NCI-H2227 treated with DMSO at 0.1 percent for 48 hours (cell line): ENCODE results near the gene TOLLIP.

Source experiments
- DNase-seq: peaks from one replicate; lab custom pipeline; 2025; lab: John Stamatoyannopoulos, UW

Gene TOLLIP

GRCh38 chr11:1231396-1232020 is 77.9 kb downstream of the TOLLIP start:
- no peak for DNase-seq

- DNase-seq = no peak
These were observed 78.7 kb downstream of the TOLLIP start for GRCh38 chr11:1230456-1231395.

DNA sequence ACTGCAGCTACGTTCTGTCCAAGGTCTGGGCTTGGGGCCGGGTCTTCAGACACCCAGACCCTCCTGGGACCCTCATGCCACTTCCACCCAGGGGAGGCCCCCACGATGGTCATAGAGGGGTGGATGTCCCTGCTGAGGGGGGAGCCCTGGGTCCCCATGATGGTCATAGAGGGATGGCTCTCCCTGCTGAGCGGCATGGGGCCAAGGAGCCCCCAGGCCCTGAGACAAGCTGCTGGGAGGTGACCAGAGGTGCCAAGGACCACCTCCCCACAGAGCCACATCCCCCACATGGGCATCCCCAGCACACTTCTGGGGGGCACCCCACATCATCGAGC is 79.3 kb downstream of the TOLLIP start:
- no peak for DNase-seq

DNA sequence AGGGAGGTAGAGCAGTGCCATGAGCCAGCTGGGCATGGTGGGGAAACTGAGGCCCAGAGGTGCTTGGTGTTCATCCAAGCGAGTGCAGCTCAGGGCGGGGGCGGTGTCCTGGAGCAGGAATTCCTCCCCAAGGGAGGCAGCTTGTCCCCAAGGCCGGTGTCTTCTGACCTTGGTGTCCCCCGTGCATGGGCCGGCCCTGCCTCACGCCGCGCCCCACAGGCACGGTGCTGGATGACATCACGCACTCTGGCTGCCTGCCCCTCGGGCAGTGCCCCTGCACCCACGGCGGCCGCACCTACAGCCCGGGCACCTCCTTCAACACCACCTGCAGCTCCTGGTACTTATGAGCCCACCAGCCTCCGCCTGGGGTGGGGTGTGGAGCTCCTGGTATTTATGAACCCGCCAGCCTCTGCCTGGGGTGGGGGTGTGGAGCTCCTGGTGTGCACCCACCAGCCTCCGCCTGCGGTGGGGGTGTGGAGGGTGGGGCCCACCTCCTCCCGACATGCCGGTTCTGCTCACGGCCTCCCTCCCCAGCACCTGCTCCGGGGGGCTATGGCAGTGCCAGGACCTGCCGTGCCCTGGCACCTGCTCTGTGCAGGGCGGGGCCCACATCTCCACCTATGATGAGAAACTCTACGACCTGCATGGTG is 79.8 kb downstream of the TOLLIP start:
- no peak for DNase-seq

DNA sequence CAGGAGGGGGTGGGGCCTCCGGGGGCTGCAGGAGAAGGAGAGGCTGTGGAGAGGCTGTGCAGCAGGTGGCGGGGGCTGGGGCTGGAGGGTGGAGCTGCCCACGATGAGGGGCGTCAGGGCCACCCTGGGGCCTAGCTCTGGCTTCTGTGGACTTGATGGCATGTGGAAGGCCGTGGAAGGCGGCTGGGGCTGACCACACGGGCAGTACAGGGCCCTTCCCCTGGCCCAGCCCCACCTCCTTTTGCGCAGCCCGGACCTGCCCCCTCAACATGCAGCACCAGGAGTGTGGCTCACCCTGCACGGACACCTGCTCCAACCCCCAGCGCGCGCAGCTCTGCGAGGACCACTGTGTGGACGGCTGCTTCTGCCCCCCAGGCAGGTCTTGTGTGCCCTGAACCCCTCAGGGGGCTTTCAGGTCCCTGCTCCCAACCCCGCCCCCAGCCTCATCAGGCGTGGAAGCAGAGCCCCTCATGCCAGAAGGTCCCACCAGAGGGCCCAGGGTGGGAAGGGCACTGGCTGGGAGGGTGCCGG is 80.4 kb downstream of the TOLLIP start:
- DNase-seq = no peak

- no peak for DNase-seq
These were observed 81.2 kb downstream of the TOLLIP start for GRCh38 chr11:1228101-1228821.

- no peak for DNase-seq
These were observed 81.8 kb downstream of the TOLLIP start for GRCh38 chr11:1227551-1228100.

GRCh38 chr11:1226986-1227550 is 82.4 kb downstream of the TOLLIP start:
- no peak for DNase-seq

DNA sequence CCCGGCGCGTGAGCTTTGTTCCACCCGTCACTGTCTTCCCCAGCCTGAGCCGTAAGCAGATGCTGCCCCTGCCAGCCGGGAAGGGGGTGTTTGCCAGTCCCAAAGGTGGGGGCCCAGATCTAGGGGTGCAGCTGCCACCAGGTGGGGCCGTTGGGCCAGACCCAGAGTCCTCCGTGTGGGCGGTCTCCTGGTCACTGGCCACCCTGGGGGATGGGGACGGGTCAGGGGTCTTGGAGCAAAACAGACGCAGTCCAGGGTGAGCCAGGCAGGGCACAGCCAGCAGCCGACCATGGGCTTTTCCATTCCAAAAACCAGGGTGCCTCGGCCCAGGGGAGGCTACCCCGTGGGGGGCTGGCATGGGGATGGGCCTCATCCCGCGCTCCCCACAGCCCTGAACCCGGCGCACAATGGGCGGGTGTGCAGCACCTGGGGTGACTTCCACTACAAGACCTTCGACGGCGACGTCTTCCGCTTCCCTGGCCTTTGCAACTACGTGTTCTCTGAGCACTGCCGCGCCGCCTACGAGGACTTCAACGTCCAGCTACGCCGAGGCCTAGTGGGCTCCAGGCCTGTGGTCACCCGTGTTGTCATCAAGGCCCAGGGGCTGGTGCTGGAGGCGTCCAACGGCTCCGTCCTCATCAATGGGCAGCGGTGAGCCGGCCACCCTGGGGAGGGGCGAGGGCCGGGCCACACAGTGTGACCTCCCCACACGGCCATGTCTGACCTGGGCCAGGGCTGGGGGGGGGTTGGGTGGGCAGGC is 83.0 kb downstream of the TOLLIP start:
- DNase-seq = no peak

- no peak for DNase-seq
These were observed 83.8 kb downstream of the TOLLIP start for GRCh38 chr11:1225386-1226225.

DNA sequence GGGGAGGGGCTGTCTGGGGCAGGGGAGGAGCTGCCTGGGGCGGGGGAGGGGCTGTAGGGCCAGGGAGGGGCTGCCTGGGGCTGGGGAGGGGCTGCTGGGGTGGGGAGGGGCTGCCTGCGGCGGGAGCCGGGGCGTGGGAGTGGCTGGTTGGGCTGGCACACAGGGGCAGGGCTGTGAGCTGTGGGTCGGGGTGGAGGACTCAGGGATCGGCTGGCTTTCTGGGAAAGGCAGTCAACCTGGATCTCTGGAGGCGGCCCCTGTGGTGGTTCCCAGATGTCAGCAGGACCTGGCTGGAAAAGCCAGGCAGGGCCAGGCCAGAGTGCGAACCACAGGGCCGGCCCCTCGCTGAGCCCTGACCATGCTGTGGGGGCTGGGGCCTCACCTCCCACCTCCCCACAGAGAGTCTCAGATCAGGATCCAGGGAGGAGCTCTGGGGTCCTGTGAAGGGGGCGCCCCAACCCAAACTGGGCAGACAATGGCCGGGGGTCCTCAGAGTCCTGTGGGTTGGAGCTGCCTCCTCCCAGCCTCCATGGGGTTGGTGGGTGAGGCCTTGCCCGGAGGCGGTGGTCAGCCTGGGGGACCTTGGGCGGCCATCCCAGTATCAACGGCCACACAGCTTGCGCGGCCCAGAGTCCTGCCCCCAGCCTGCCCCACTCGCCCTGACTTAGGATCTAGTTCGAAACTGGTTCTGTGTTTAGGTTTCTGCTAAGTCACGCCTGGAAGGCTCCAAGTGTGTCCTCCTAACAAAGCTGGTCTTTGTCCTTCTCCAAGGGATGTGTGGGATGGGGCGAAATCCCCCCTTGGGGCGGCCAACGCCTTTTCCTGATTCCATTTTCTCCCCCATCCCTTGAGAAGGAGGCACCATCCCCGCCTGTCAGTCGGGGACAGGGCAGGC is 84.7 kb downstream of the TOLLIP start:
- no peak for DNase-seq
